Loucy (cell line): Measurements from ENCODE around the gene SACS.

Experiments
- CTCF ChIP-seq: fragments of 200-600 bp; sonication (generic); conservative IDR thresholded peaks from 2 replicates; pipeline ENCODE4 v1.5.1; 2014; ENCODE audit warnings: mild to moderate bottlenecking, antibody characterized with exemption, low read length
- EZH2phosphoT487 ChIP-seq: fragments of 200-600 bp; IDR thresholded peaks from 2 replicates; pipeline ENCODE4 v1.6.1; 2018; ENCODE audit warnings: antibody characterized with exemption, mild to moderate bottlenecking, moderate library complexity, borderline replicate concordance

DNA sequence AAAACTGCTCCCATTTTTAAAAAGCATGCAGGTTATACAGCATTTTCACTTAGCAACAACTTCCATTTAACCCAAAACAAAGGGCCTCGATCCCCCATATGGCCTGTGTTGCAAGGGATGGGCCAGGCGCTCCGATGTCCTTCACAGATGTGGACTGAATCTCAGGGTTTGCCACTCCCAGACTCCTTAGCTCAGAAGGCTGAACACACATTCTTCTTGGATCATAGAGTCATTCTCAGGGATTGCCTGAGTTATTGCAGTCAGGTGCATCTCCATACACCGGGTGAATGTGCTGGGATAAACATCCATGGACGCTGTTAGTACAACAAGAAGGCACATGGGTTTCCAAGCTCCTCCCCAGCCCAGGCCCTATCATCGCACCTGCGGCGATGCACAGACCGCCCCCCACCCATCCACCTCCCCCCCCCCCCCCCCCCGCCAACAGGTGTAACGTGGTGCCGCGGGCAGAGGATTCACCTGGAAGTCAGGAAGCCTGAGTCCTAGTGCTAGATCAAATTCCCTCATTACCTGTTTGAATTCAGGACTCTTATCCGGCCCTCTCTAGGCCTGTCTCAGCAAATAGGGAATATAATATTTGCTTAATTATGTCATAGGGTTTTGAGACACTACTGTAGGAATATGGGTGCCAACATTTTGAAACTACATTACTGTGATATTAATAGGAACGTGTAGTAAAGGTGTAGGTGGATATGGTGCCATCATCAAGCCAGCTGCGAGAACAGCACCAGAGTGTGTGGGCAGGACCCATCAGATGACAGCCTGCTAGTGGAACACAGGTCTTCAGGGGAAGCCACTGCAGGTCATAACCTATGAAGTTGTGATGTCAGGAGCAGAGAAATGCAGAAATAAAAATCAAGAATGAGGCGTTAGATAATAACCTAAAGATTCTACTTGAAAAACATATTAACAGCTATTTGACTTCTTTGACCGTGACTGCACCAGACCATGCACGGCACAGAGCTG lies 110.9 kb downstream of the SACS start:
- TF ChIP-seq EZH2phosphoT487 = no peak
- no peak for TF ChIP-seq CTCF
